Activated CD4-positive, alpha-beta T cell treated with anti-CD3 and anti-CD28 coated beads, Interleukin-2, amount 10 ng/mL, durations not matched to agents 24 days and 14 days (primary cell): Measurements from ENCODE around the gene EHD4. TPM values are rescaled to one million over a fixed set of nuclear protein-coding genes. Genes with fewer than 3 reads are reported as not detected.

Experiments used
- DNase-seq: peaks from one replicate; pipeline ENCODE4 v3.0.0; 2022
- H3K27ac Mint-ChIP-seq: one replicate; pipeline ENCODE4 v1.8.0; 2022; ENCODE audit warnings: mild to moderate bottlenecking, mixed read lengths
- H3K27me3 Mint-ChIP-seq: one replicate; pipeline ENCODE4 v1.8.0; 2022; ENCODE audit warnings: mixed read lengths
- H3K36me3 Mint-ChIP-seq: one replicate; pipeline ENCODE4 v1.8.0; 2022; ENCODE audit warnings: low read depth, mild to moderate bottlenecking, mixed read lengths
- H3K4me1 Mint-ChIP-seq: one replicate; pipeline ENCODE4 v1.8.0; 2021; ENCODE audit warnings: mixed read lengths
- H3K4me3 Mint-ChIP-seq: one replicate; pipeline ENCODE4 v1.8.0; 2022; ENCODE audit warnings: mild to moderate bottlenecking, moderate library complexity, mixed read lengths
- H3K9me3 Mint-ChIP-seq: one replicate; pipeline ENCODE4 v1.8.0; 2021; ENCODE audit warnings: mixed read lengths
- intact Hi-C: fragments of 100-400 bp; cut with micrococcal nuclease; formaldehyde crosslinking; loops from one replicate; pipeline ENCODE4 v1.15.1; 2023
- total RNA-seq: library from RNA; stranded (reverse); gene quantifications from 2 replicates; pipeline ENCODE4 v1.2.3, GENCODE V29; 2022

Gene EHD4
- total RNA-seq, 1 donor from 2014 or later, result 28.4 TPM

DNA sequence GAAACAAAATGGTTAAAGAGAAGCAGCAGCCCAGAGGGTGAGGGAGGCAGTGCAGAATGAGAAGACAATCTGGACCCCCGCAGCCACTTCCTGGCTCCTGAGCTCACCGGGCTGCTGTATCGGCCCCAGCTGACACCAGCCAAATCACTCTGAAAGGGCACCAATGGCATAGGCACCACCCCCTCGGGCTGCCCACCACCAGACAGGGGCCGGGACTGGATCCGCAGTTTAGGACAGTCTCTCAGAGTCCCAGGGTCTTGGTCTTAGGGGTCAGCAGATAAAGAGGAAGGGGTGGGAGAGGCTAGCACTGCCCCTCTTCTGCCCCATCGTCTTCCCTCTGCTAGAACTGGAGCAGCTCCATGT lies 17.9 kb upstream of the EHD4 start:
- no peak for DNase-seq
- H3K36me3 Mint-ChIP-seq, result no peaks in the 10 kb centered on the region
- no peak overlapping the region for H3K27ac Mint-ChIP-seq
- no peaks in the 10 kb centered on the region for H3K4me1 Mint-ChIP-seq
- no peaks in the 10 kb centered on the region for H3K9me3 Mint-ChIP-seq
- H3K27me3 Mint-ChIP-seq, result no peaks in the 10 kb centered on the region
- intact Hi-C loops, result no loop called here
- H3K4me3 Mint-ChIP-seq, result no peak overlapping the region

DNA sequence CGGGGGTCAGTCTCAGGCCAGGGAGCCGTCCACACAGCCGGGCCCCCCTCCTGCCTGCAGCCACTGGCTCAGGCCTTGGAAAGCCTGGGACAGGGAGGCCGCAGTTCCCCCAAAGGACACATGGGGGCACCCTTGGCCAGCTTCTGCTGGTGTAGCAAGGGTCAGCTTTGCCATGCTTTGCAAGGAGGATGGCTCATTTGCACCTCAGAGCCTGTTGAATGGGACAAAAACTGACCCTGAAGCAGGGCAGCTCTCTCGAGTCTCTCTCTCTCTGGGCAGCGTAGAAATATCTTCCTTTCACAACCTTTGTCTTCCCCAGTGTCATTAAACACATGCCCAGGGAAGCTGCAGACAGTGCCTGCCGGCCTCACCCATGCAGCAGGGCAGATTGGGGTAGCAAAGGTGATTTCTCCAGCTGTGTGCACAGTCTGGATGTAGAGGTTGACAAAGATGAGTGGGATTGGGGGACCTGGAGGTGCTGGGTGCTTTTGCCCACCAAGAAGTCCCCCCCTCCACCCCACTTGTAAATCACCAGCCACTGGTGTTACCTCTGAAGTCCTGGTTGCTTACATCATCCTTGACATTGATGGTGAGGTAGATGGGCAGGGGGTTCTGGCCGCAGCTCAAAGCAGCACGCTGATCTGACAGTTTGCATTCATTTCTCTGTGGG lies 17.4 kb upstream of the EHD4 start:
- peak; percentile 96 for DNase-seq
- Mint-ChIP-seq H3K27ac (no peak overlapping the region), H3K27me3 (no peaks in the 10 kb centered on the region), H3K4me1 (no peaks in the 10 kb centered on the region), H3K9me3 (no peaks in the 10 kb centered on the region), H3K36me3 (no peaks in the 10 kb centered on the region), H3K4me3 (no peak overlapping the region)
- intact Hi-C loops, result loop anchor here (1.0 to 2.0 kb wide), 3 partner anchors 70 to 147 kb away; no protein-coding TSS in a partner anchor

GRCh38 chr15:41988896-41989572 lies 16.7 kb upstream of the EHD4 start:
- no peaks in the 10 kb centered on the region for H3K4me1 Mint-ChIP-seq

GRCh38 chr15:41987925-41988275 lies 15.5 kb upstream of the EHD4 start:
- H3K4me3 Mint-ChIP-seq, result no peak overlapping the region
- no peaks in the 10 kb centered on the region for H3K4me1 Mint-ChIP-seq
- intact Hi-C loops, result loop anchor here (2.0 kb wide), 1 partner anchor 149 kb away; no protein-coding TSS in a partner anchor
- H3K27ac Mint-ChIP-seq, result no peak overlapping the region
- no peaks in the 10 kb centered on the region for H3K9me3 Mint-ChIP-seq
- DNase-seq, result no peak
- H3K27me3 Mint-ChIP-seq, result no peaks in the 10 kb centered on the region
- no peaks in the 10 kb centered on the region for H3K36me3 Mint-ChIP-seq

More at GRCh38 chr15:41988896-41989572, 16.7 kb upstream of the EHD4 start:
- H3K36me3 Mint-ChIP-seq, result no peaks in the 10 kb centered on the region
- no peak for DNase-seq
- intact Hi-C loops, result loop anchor here (1.0 to 2.0 kb wide), 3 partner anchors 70 to 148 kb away; no protein-coding TSS in a partner anchor
- H3K9me3 Mint-ChIP-seq, result no peaks in the 10 kb centered on the region
- no peaks in the 10 kb centered on the region for H3K27me3 Mint-ChIP-seq
- H3K27ac Mint-ChIP-seq, result no peak overlapping the region
- no peak overlapping the region for H3K4me3 Mint-ChIP-seq

DNA sequence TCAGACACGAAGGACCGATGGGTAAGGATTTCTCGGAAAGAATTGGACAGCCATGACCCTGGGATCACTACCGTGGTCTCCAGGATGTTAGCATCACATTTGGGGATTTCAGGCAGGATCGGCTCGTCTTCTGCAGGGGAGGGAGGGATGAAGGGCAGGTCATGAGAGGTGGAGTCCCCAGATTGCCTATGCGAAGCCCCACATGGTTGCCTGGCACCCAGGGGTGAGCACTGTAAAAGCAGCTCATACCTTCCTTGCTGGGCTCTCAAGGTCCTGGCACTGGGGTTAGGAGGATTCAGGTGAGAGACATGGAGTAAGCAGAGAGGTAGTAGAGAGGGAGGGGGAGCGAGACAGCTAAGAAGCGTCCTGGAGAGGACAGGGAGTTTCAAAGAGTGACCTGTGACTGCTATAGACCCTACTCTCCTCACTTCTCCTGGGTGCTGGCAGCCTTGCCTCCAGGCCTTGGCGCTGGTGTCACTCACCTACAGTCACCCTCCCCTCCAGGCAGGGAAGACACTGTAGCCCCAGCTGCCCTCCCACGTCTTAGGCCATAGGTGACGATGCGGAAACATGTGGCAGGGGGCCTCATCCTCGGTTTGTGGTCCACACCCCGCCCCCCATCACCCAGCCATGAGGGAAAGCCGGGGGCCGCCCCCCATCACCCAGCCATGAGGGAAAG lies 15.0 kb upstream of the EHD4 start:
- DNase-seq, result no peak
- H3K36me3 Mint-ChIP-seq, result no peaks in the 10 kb centered on the region
- H3K4me1 Mint-ChIP-seq, result no peaks in the 10 kb centered on the region
- no peak overlapping the region for H3K27ac Mint-ChIP-seq
- H3K9me3 Mint-ChIP-seq, result no peaks in the 10 kb centered on the region
- H3K27me3 Mint-ChIP-seq, result no peaks in the 10 kb centered on the region
- intact Hi-C loops, result no loop called here
- H3K4me3 Mint-ChIP-seq, result no peak overlapping the region

DNA sequence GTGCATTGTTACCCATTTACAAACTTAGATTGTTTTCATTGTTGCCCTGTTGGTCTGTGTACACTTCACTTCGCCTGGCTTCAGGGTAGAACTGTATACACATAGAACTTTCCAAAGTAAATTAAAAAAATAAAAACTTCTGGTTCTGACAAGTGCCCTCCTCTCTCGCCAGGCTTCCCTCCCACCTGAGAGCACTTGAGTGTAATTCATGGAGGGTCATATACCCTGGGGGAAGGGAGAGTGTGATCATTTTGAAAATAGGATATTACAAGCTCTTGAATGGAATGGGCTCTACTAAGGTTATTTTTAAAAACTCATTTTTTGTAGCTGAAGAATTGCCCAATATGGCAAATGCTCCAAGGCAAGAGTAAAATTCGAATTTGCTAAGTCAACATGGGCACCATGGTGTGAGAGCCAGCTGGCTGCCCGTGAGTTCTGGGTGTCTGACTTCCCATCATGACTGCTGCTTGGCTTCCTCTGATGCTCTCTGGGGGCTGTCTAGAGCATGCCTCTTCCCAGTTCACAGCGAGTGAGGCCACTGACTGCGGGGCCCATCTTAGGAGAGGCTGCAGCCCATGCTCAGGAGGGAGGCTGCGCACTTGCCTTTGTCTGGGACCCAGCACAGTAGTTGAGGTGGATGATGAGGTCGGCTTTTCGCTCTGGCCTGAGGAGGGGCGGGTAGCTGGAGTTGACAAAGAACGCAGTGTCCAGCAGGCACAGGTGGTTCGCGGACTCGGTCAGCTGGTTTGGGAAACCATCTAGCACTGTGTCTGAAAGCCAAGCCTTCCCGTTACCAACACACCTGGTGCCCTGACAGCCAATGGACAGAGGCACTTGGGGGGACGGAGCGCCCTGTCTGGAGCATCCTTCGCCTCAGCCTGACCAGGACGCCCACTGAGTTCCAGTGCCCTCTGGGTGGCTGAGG lies 13.1 kb upstream of the EHD4 start:
- peaks cover 17% of the 10 kb centered on the region for H3K4me1 Mint-ChIP-seq
- H3K27me3 Mint-ChIP-seq, result no peaks in the 10 kb centered on the region
- no peaks in the 10 kb centered on the region for H3K9me3 Mint-ChIP-seq
- H3K4me3 Mint-ChIP-seq, result no peak overlapping the region
- H3K36me3 Mint-ChIP-seq, result no peaks in the 10 kb centered on the region
- H3K27ac Mint-ChIP-seq, result no peak overlapping the region
- no peak for DNase-seq
- intact Hi-C loops, result no loop called here

GRCh38 chr15:41984622-41985021 lies 12.3 kb upstream of the EHD4 start:
- Mint-ChIP-seq H3K27me3 (no peaks in the 10 kb centered on the region), H3K9me3 (no peaks in the 10 kb centered on the region), H3K4me1 (peaks cover 24% of the 10 kb centered on the region), H3K27ac (no peak overlapping the region), H3K4me3 (no peak overlapping the region), H3K36me3 (no peaks in the 10 kb centered on the region)
- intact Hi-C loops, result no loop called here
- DNase-seq, result no peak

GRCh38 chr15:41983621-41984571 lies 11.5 kb upstream of the EHD4 start:
- no peak for DNase-seq
- intact Hi-C loops, result no loop called here
- H3K4me3 Mint-ChIP-seq, result no peak overlapping the region
- no peaks in the 10 kb centered on the region for H3K36me3 Mint-ChIP-seq
- H3K27me3 Mint-ChIP-seq, result no peaks in the 10 kb centered on the region
- no peaks in the 10 kb centered on the region for H3K9me3 Mint-ChIP-seq
- no peak overlapping the region for H3K27ac Mint-ChIP-seq
- H3K4me1 Mint-ChIP-seq, result peaks cover 26% of the 10 kb centered on the region

GRCh38 chr15:41983221-41983620 lies 10.9 kb upstream of the EHD4 start:
- Mint-ChIP-seq H3K9me3 (no peaks in the 10 kb centered on the region), H3K4me3 (no peak overlapping the region), H3K4me1 (peaks cover 33% of the 10 kb centered on the region), H3K27me3 (no peaks in the 10 kb centered on the region), H3K36me3 (no peaks in the 10 kb centered on the region), H3K27ac (no peak overlapping the region)
- no peak for DNase-seq
- intact Hi-C loops, result no loop called here

- Mint-ChIP-seq H3K36me3 (no peaks in the 10 kb centered on the region), H3K4me3 (no peak overlapping the region), H3K9me3 (no peaks in the 10 kb centered on the region), H3K27ac (no peak overlapping the region), H3K4me1 (peaks cover 35% of the 10 kb centered on the region), H3K27me3 (peaks cover under 1% of the 10 kb centered on the region)
- intact Hi-C loops, result no loop called here
- DNase-seq, result no peak
Observed at GRCh38 chr15:41982133-41982930, 10.0 kb upstream of the EHD4 start.

GRCh38 chr15:41981371-41982132 lies 9.2 kb upstream of the EHD4 start:
- Mint-ChIP-seq H3K27ac (peak overlapping the region; percentile 74), H3K4me1 (peaks cover 36% of the 10 kb centered on the region), H3K9me3 (no peaks in the 10 kb centered on the region), H3K36me3 (no peaks in the 10 kb centered on the region), H3K4me3 (no peak overlapping the region), H3K27me3 (peaks cover 9% of the 10 kb centered on the region)
- DNase-seq, result no peak
- intact Hi-C loops, result no loop called here
